ENCODE measurements around the gene BOLA2. TPM values are rescaled to one million over a fixed set of nuclear protein-coding genes. Genes with fewer than 3 reads are reported as not detected.
"Not testable (repeated sequence)": the region's sequence is repeated elsewhere in the genome, so short reads cannot be mapped to it uniquely, and the experiment has no call there.

BOLA2 gene
- polyA plus RNA-seq, 1 donor from 2014 or later, result 35.5 TPM

- not testable (repeated sequence) for H3K4me3 ChIP-seq (ENCODE audit: low read length); H3K9me3 ChIP-seq (ENCODE audit: low read length); H3K36me3 ChIP-seq (ENCODE audit: insufficient read depth, low read length); H3K79me2 ChIP-seq (replicated peaks; ENCODE audit: insufficient read depth, low read length); H3K9ac ChIP-seq (ENCODE audit: low read length); H3K9me2 ChIP-seq (ENCODE audit: insufficient read depth, low read length); H3K4me2 ChIP-seq (ENCODE audit: low read length); H2AFZ ChIP-seq (ENCODE audit: low read depth, low read length); H3K27me3 ChIP-seq (ENCODE audit: insufficient read depth, low read depth, low read length); H3F3A ChIP-seq (ENCODE audit: insufficient read depth, low read length, poor library complexity, severe bottlenecking); H4K20me1 ChIP-seq (ENCODE audit: insufficient read depth); H3K27ac ChIP-seq (ENCODE audit: low read length)
These were observed 5.8 kb upstream of the BOLA2 start, which contains the start of gene SULT1A4 for GRCh38 chr16:29459706-29460646. Gene SULT1A4, plus strand, starts transcription at chr16:29459913. Its CDS starts 1,473 bp downstream, at chr16:29461386.

GRCh38 chr16:29457660-29458059 is 3.5 kb upstream of the BOLA2 start:
- not testable (repeated sequence) for H3F3A ChIP-seq (ENCODE audit: insufficient read depth, low read length, poor library complexity, severe bottlenecking); H3K79me2 ChIP-seq (replicated peaks; ENCODE audit: insufficient read depth, low read length); H3K9ac ChIP-seq (ENCODE audit: low read length); H4K20me1 ChIP-seq (ENCODE audit: insufficient read depth); H3K9me2 ChIP-seq (ENCODE audit: insufficient read depth, low read length); H3K27ac ChIP-seq (ENCODE audit: low read length); H3K4me2 ChIP-seq (ENCODE audit: low read length); H2AFZ ChIP-seq (ENCODE audit: low read depth, low read length); H3K27me3 ChIP-seq (ENCODE audit: insufficient read depth, low read depth, low read length); H3K36me3 ChIP-seq (ENCODE audit: insufficient read depth, low read length); H3K4me3 ChIP-seq (ENCODE audit: low read length); H3K9me3 ChIP-seq (ENCODE audit: low read length)

- H2AFZ ChIP-seq (ENCODE audit: low read depth, low read length); H4K20me1 ChIP-seq (ENCODE audit: insufficient read depth); H3K9me3 ChIP-seq (ENCODE audit: low read length): not testable (repeated sequence)
These were observed 677 bp upstream of the BOLA2 start for GRCh38 chr16:29454828-29455227.

GRCh38 chr16:29453754-29454153 is 397 bp downstream of the BOLA2 start:
- H4K20me1 ChIP-seq (ENCODE audit: insufficient read depth); H3K27me3 ChIP-seq (ENCODE audit: insufficient read depth, low read depth, low read length); H3K4me2 ChIP-seq (ENCODE audit: low read length); H3K9me3 ChIP-seq (ENCODE audit: low read length); H3K9me2 ChIP-seq (ENCODE audit: insufficient read depth, low read length); H3K27ac ChIP-seq (ENCODE audit: low read length); H3K79me2 ChIP-seq (replicated peaks; ENCODE audit: insufficient read depth, low read length); H3K9ac ChIP-seq (ENCODE audit: low read length); H3F3A ChIP-seq (ENCODE audit: insufficient read depth, low read length, poor library complexity, severe bottlenecking); H2AFZ ChIP-seq (ENCODE audit: low read depth, low read length); H3K4me3 ChIP-seq (ENCODE audit: low read length); H3K36me3 ChIP-seq (ENCODE audit: insufficient read depth, low read length): not testable (repeated sequence)

More at GRCh38 chr16:29454828-29455227, 677 bp upstream of the BOLA2 start:
- H3K27ac ChIP-seq (ENCODE audit: low read length); H3F3A ChIP-seq (ENCODE audit: insufficient read depth, low read length, poor library complexity, severe bottlenecking); H3K4me3 ChIP-seq (ENCODE audit: low read length); H3K79me2 ChIP-seq (replicated peaks; ENCODE audit: insufficient read depth, low read length); H3K36me3 ChIP-seq (ENCODE audit: insufficient read depth, low read length); H3K27me3 ChIP-seq (ENCODE audit: insufficient read depth, low read depth, low read length); H3K9ac ChIP-seq (ENCODE audit: low read length); H3K4me2 ChIP-seq (ENCODE audit: low read length); H3K9me2 ChIP-seq (ENCODE audit: insufficient read depth, low read length): not testable (repeated sequence)

GRCh38 chr16:29425390-29425789 is 28.8 kb downstream of the BOLA2 start:
- not testable (repeated sequence) for H3K4me3 ChIP-seq (ENCODE audit: low read length); H2AFZ ChIP-seq (ENCODE audit: low read depth, low read length); H3K27ac ChIP-seq (ENCODE audit: low read length); H3K79me2 ChIP-seq (replicated peaks; ENCODE audit: insufficient read depth, low read length); H3K36me3 ChIP-seq (ENCODE audit: insufficient read depth, low read length); H3K9ac ChIP-seq (ENCODE audit: low read length); H4K20me1 ChIP-seq (ENCODE audit: insufficient read depth); H3K9me2 ChIP-seq (ENCODE audit: insufficient read depth, low read length); H3K9me3 ChIP-seq (ENCODE audit: low read length); H3F3A ChIP-seq (ENCODE audit: insufficient read depth, low read length, poor library complexity, severe bottlenecking); H3K27me3 ChIP-seq (ENCODE audit: insufficient read depth, low read depth, low read length); H3K4me2 ChIP-seq (ENCODE audit: low read length)

- not testable (repeated sequence) for H3K27me3 ChIP-seq (ENCODE audit: insufficient read depth, low read depth, low read length); H4K20me1 ChIP-seq (ENCODE audit: insufficient read depth); H3K9me2 ChIP-seq (ENCODE audit: insufficient read depth, low read length); H2AFZ ChIP-seq (ENCODE audit: low read depth, low read length); H3K27ac ChIP-seq (ENCODE audit: low read length); H3K4me2 ChIP-seq (ENCODE audit: low read length); H3K9ac ChIP-seq (ENCODE audit: low read length); H3K9me3 ChIP-seq (ENCODE audit: low read length); H3K4me3 ChIP-seq (ENCODE audit: low read length); H3K36me3 ChIP-seq (ENCODE audit: insufficient read depth, low read length); H3K79me2 ChIP-seq (replicated peaks; ENCODE audit: insufficient read depth, low read length); H3F3A ChIP-seq (ENCODE audit: insufficient read depth, low read length, poor library complexity, severe bottlenecking)
These were observed 30.6 kb downstream of the BOLA2 start for GRCh38 chr16:29423587-29423986.

GRCh38 chr16:29405249-29405648 is 48.9 kb downstream of the BOLA2 start:
- H3F3A ChIP-seq (ENCODE audit: insufficient read depth, low read length, poor library complexity, severe bottlenecking), result not testable (repeated sequence)

More at GRCh38 chr16:29405249-29405648, 48.9 kb downstream of the BOLA2 start:
- H3K9me3 ChIP-seq (ENCODE audit: low read length); H2AFZ ChIP-seq (ENCODE audit: low read depth, low read length); H3K27me3 ChIP-seq (ENCODE audit: insufficient read depth, low read depth, low read length); H3K27ac ChIP-seq (ENCODE audit: low read length); H3K79me2 ChIP-seq (replicated peaks; ENCODE audit: insufficient read depth, low read length); H4K20me1 ChIP-seq (ENCODE audit: insufficient read depth); H3K36me3 ChIP-seq (ENCODE audit: insufficient read depth, low read length); H3K9ac ChIP-seq (ENCODE audit: low read length); H3K9me2 ChIP-seq (ENCODE audit: insufficient read depth, low read length); H3K4me3 ChIP-seq (ENCODE audit: low read length); H3K4me2 ChIP-seq (ENCODE audit: low read length): not testable (repeated sequence)
